Mucosa of stomach (tissue), 1 donor: ENCODE data around the gene PLPP4.

Experiments used
- H3K27me3 ChIP-seq: one replicate; pipeline ENCODE4 v1.7.0; 2013; ENCODE audit warnings: mild to moderate bottlenecking, low read length; ENCODE audit not compliant: control insufficient read depth, insufficient read depth
- H3K36me3 ChIP-seq: one replicate; pipeline ENCODE4 v1.7.0; 2013; ENCODE audit warnings: low read length; ENCODE audit not compliant: control insufficient read depth, insufficient read depth
- H3K4me1 ChIP-seq: one replicate; pipeline ENCODE4 v1.7.0; 2013; ENCODE audit warnings: mild to moderate bottlenecking, low read length; ENCODE audit not compliant: control insufficient read depth, insufficient read depth
- H3K4me3 ChIP-seq: one replicate; pipeline ENCODE4 v1.7.0; 2013; ENCODE audit warnings: low read length
- H3K9ac ChIP-seq: one replicate; pipeline ENCODE4 v1.7.0; 2013; ENCODE audit warnings: mild to moderate bottlenecking, low read length, moderate library complexity
- H3K9me3 ChIP-seq: one replicate; pipeline ENCODE4 v1.7.0; 2013; ENCODE audit warnings: mild to moderate bottlenecking, low read length, moderate library complexity; ENCODE audit not compliant: control insufficient read depth
- donor health status: Pancreatic carcinoma.

PLPP4 gene

GRCh38 chr10:120541984-120542383 is 85.0 kb downstream of the PLPP4 start:
- H3K36me3 ChIP-seq = no peaks in the 10 kb centered on the region
- H3K9ac ChIP-seq = no peak overlapping the region
- no peaks in the 10 kb centered on the region for H3K4me1 ChIP-seq
- no peak overlapping the region for H3K4me3 ChIP-seq
- H3K27me3 ChIP-seq = no peaks in the 10 kb centered on the region
- no peaks in the 10 kb centered on the region for H3K9me3 ChIP-seq

GRCh38 chr10:120542591-120542990 is 85.6 kb downstream of the PLPP4 start:
- Histone ChIP-seq H3K4me1 (no peaks in the 10 kb centered on the region), H3K4me3 (no peak overlapping the region), H3K9me3 (no peaks in the 10 kb centered on the region), H3K36me3 (no peaks in the 10 kb centered on the region), H3K9ac (no peak overlapping the region), H3K27me3 (no peaks in the 10 kb centered on the region)

GRCh38 chr10:120543291-120543690 is 86.3 kb downstream of the PLPP4 start:
- Histone ChIP-seq H3K4me1 (no peaks in the 10 kb centered on the region), H3K27me3 (no peaks in the 10 kb centered on the region), H3K9me3 (no peaks in the 10 kb centered on the region), H3K36me3 (no peaks in the 10 kb centered on the region), H3K4me3 (no peak overlapping the region), H3K9ac (no peak overlapping the region)

GRCh38 chr10:120548210-120548609 is 91.2 kb downstream of the PLPP4 start:
- no peaks in the 10 kb centered on the region for H3K36me3 ChIP-seq
- H3K4me3 ChIP-seq = no peak overlapping the region
- H3K9ac ChIP-seq = no peak overlapping the region
- H3K4me1 ChIP-seq = no peaks in the 10 kb centered on the region
- no peaks in the 10 kb centered on the region for H3K27me3 ChIP-seq
- no peaks in the 10 kb centered on the region for H3K9me3 ChIP-seq

GRCh38 chr10:120552262-120552661 is 95.2 kb downstream of the PLPP4 start:
- H3K9me3 ChIP-seq = no peaks in the 10 kb centered on the region
- no peaks in the 10 kb centered on the region for H3K27me3 ChIP-seq

GRCh38 chr10:120553911-120554310 is 96.9 kb downstream of the PLPP4 start:
- Histone ChIP-seq H3K36me3 (no peaks in the 10 kb centered on the region), H3K27me3 (no peaks in the 10 kb centered on the region), H3K9me3 (no peaks in the 10 kb centered on the region), H3K9ac (no peak overlapping the region), H3K4me3 (no peak overlapping the region), H3K4me1 (no peaks in the 10 kb centered on the region)

More at GRCh38 chr10:120552262-120552661, 95.2 kb downstream of the PLPP4 start:
- H3K9ac ChIP-seq = no peak overlapping the region
- no peak overlapping the region for H3K4me3 ChIP-seq
- no peaks in the 10 kb centered on the region for H3K4me1 ChIP-seq
- H3K36me3 ChIP-seq = no peaks in the 10 kb centered on the region

GRCh38 chr10:120555436-120555835 is 98.4 kb downstream of the PLPP4 start:
- H3K4me3 ChIP-seq = no peak overlapping the region
- no peaks in the 10 kb centered on the region for H3K27me3 ChIP-seq
- no peaks in the 10 kb centered on the region for H3K9me3 ChIP-seq

GRCh38 chr10:120555842-120556532 is 99.0 kb downstream of the PLPP4 start:
- Histone ChIP-seq H3K27me3 (no peaks in the 10 kb centered on the region), H3K4me1 (no peaks in the 10 kb centered on the region), H3K4me3 (no peak overlapping the region), H3K9ac (no peak overlapping the region), H3K36me3 (no peaks in the 10 kb centered on the region), H3K9me3 (no peaks in the 10 kb centered on the region)

More at GRCh38 chr10:120555436-120555835, 98.4 kb downstream of the PLPP4 start:
- Histone ChIP-seq H3K9ac (no peak overlapping the region), H3K36me3 (no peaks in the 10 kb centered on the region), H3K4me1 (no peaks in the 10 kb centered on the region)

- Histone ChIP-seq H3K9me3 (no peaks in the 10 kb centered on the region), H3K4me1 (no peaks in the 10 kb centered on the region), H3K36me3 (no peaks in the 10 kb centered on the region), H3K4me3 (no peak overlapping the region), H3K9ac (no peak overlapping the region), H3K27me3 (no peaks in the 10 kb centered on the region)
Measured at GRCh38 chr10:120557311-120557710, 100.3 kb downstream of the PLPP4 start.

- no peak overlapping the region for H3K4me3 ChIP-seq
- H3K4me1 ChIP-seq = no peaks in the 10 kb centered on the region
- no peaks in the 10 kb centered on the region for H3K27me3 ChIP-seq
- no peaks in the 10 kb centered on the region for H3K9me3 ChIP-seq
- no peak overlapping the region for H3K9ac ChIP-seq
- no peaks in the 10 kb centered on the region for H3K36me3 ChIP-seq
Measured at GRCh38 chr10:120559800-120560199, 102.8 kb downstream of the PLPP4 start.

- Histone ChIP-seq H3K27me3 (no peaks in the 10 kb centered on the region), H3K4me3 (no peak overlapping the region), H3K9me3 (no peaks in the 10 kb centered on the region)
Measured at GRCh38 chr10:120562956-120563355, 105.9 kb downstream of the PLPP4 start.

GRCh38 chr10:120570418-120570817 is 113.4 kb downstream of the PLPP4 start:
- H3K9ac ChIP-seq = no peak overlapping the region
- no peaks in the 10 kb centered on the region for H3K36me3 ChIP-seq
- no peak overlapping the region for H3K4me3 ChIP-seq
- no peaks in the 10 kb centered on the region for H3K27me3 ChIP-seq
- no peaks in the 10 kb centered on the region for H3K4me1 ChIP-seq
- no peaks in the 10 kb centered on the region for H3K9me3 ChIP-seq

More at GRCh38 chr10:120562956-120563355, 105.9 kb downstream of the PLPP4 start:
- H3K4me1 ChIP-seq = no peaks in the 10 kb centered on the region
- no peaks in the 10 kb centered on the region for H3K36me3 ChIP-seq
- H3K9ac ChIP-seq = no peak overlapping the region

- H3K9ac ChIP-seq = no peak overlapping the region
- H3K4me1 ChIP-seq = no peaks in the 10 kb centered on the region
- H3K9me3 ChIP-seq = no peaks in the 10 kb centered on the region
- H3K27me3 ChIP-seq = no peaks in the 10 kb centered on the region
- H3K4me3 ChIP-seq = no peak overlapping the region
- H3K36me3 ChIP-seq = no peaks in the 10 kb centered on the region
Measured at GRCh38 chr10:120571266-120571665, 114.2 kb downstream of the PLPP4 start.
